Measurements from ENCODE around the gene PEPD.

DNA sequence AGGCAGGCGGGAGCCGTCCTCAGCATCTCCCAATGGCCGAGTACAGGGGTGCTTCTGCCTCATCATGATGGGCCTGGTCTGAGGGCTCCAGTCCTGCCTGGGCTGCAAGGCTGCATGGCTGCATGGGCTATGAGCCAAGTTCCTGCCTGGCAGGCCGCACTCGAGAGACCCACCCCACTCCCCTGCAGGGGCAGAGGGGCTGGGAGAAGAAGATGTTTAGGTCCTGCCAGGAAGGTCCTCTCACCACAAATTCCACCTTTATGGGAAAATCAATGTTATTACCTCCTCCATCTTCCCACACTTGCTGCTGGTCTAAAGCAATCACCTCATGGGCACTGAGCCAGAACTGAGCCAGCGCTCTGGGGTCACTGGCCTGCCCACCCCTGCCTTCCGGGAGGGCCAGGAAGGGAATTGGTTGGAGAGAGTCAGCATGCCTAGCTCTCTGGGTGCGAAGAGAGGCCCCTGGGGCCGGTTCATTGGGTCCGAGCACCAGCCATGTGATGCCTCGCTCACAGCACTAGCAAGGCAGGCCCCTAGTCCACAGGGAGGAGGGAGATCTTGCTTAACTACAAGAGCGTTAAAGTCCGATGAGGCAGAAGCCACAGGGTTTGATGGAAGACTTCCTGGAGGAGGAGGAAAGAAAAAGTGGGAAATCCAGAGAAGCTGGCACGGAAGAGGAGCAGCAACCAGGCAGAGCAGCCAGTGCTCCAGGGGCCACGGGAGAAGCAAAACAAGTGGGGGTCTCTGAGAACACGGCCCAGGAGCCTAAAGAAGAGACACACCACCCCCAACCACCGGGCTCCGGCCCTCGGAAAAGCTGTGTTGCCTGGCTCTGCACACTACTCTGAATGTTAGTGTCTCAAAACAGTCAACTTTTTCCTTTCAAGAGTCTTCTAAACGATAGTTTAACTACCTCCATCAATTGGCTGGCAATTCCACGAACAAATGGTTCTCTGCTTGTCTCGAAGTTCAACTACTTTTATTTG, 84.9 kb downstream of the PEPD start:
- TF ChIP-seq CTCF (IDR thresholded peaks at IDR 0.05 in 4 of 5, conservative IDR thresholded peaks at IDR 0.05 in 1 of 5) = no peak
- TF ChIP-seq POLR2A (IDR thresholded peaks at IDR 0.05) = no peak
